Measurements from ENCODE around the gene HDAC4. TPM values are rescaled to one million over a fixed set of nuclear protein-coding genes. Genes with fewer than 3 reads are reported as not detected.

HDAC4 gene
- total RNA-seq, 4 donors from 2014 or later: 24.8 to 82.9 (median 41.3) TPM

DNA sequence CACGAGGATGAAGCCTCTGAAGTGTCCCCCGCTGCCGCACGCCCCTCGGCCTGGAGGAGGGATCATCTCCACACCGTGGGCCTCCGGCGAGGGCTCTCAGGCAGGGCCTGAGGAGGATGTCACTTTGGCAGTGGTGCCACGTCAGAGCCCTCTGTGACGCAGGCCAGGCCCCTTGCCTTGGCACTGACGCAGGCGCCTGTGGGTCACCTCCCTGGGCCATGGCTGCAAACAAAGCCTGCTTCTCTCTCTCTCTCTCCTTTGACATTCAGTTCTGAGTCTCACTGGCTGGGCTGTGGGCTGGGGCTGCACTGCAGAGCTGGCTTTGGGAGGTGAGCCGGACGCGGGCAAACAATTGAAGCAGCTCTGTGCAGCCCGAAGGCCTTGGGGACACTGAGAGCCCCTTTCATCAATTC lies 279.2 kb downstream of the HDAC4 start:
- TF ChIP-seq, protein P1, sequence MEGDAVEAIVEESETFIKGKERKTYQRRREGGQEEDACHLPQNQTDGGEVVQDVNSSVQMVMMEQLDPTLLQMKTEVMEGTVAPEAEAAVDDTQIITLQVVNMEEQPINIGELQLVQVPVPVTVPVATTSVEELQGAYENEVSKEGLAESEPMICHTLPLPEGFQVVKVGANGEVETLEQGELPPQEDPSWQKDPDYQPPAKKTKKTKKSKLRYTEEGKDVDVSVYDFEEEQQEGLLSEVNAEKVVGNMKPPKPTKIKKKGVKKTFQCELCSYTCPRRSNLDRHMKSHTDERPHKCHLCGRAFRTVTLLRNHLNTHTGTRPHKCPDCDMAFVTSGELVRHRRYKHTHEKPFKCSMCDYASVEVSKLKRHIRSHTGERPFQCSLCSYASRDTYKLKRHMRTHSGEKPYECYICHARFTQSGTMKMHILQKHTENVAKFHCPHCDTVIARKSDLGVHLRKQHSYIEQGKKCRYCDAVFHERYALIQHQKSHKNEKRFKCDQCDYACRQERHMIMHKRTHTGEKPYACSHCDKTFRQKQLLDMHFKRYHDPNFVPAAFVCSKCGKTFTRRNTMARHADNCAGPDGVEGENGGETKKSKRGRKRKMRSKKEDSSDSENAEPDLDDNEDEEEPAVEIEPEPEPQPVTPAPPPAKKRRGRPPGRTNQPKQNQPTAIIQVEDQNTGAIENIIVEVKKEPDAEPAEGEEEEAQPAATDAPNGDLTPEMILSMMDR (IDR thresholded peaks at IDR 0.05; ENCODE audit: low read depth): no peak

DNA sequence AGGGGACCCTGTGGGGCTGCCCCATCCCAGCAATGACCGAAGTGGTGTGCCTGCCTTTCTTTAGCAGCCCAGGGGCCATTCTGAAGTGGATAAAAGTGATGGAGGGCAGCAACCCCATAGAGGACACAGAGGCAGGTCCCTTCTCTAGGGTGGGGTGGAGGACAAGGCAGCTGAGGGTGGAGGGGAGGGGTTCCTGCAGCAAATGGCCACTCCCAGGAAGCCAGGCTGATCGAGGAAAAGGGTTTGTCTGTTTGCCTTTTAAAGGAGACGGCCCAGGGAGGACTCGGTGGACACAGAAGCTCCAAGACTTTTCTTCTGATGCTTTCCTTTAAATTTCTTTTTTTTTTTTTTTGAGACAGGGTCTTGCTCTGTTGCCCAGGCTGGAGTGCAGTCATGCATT lies 280.2 kb downstream of the HDAC4 start:
- TF ChIP-seq, protein P1 (IDR thresholded peaks at IDR 0.05; ENCODE audit: low read depth): no peak

DNA sequence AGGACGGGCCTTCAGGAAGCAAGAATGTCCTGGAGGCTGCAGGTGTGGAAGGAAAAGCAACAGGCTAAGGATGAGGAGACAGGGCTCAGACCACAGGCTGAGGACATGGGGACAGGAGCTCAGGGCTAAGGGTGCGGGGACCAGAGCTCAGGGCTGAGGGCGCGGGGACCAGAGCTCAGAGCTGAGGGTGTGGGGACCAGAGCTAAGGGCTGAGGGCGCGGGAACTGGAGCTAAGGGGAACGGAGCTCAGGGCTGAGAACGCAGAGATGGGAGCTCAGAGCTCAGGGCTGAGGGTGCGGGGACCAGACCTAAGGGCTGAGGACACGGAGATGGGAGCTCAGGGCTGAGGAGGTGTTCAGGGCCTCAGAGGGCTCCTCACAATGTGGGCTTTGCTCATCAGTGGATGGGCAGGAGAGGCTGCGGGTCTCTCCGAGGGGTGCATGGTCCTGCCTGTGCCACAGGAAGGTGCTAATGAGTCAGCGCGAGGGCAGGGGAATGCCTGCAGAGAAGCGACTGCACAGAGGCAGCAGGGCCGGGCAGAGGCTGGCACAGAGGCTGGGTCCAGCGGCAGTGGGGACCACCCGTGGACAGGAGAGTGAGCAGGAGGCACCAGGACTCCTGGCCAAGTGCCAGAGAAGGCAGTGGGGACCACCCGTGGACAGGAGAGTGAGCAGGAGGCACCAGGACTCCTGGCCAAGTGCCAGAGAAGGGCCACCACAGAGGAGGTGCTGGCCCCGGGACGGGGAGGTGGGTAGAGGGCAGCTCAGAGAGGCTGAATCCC lies 281.3 kb downstream of the HDAC4 start:
- TF ChIP-seq, protein P1 (IDR thresholded peaks at IDR 0.05; ENCODE audit: low read depth): no peak

DNA sequence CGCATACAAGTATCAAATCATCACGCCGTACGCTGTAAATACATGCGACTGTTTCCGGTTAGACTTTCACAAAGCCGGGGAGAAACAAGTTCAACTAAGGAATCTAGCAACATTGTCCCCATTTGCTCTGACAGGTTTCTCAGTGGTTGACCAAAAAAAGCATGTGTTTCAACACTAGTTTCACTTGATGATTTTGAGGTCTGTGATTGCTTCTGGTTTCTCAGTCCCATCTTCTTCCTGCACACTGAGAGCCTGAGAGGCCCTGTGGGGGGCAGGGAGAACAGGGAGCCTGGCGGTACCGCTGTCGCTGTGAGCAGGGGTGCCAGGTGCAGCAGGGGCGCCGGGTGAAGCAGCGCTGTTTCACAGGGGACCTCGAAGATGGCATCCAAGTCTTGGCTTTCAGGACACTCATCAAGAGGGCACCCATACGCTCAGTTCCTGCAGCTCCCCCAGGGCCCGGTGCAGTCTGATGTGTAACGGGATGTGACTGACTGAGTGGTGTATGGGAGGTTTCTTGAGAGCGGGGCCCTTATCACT lies 282.1 kb downstream of the HDAC4 start:
- TF ChIP-seq, protein P1 (IDR thresholded peaks at IDR 0.05; ENCODE audit: low read depth): no peak

DNA sequence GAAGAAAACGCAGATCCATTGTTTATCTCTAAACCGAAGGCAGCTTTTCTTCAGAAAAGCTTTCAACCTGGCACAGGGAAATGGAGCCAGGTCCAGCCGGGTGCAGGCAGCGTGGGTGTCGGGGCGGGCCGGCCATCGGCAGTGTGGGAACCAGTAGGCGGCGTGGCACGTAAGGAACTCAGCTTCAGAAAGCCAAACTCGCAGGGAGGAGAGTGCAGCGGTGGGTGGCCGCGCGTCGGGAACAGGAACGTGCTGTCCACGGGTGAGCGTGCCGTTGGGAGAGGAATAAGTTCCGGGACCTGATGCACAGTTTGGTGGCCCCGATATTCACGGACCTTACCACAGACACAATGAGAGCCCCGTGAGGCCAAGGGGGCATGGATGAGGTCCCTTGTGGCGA lies 282.6 kb downstream of the HDAC4 start:
- TF ChIP-seq, protein P1 (IDR thresholded peaks at IDR 0.05; ENCODE audit: low read depth): no peak

DNA sequence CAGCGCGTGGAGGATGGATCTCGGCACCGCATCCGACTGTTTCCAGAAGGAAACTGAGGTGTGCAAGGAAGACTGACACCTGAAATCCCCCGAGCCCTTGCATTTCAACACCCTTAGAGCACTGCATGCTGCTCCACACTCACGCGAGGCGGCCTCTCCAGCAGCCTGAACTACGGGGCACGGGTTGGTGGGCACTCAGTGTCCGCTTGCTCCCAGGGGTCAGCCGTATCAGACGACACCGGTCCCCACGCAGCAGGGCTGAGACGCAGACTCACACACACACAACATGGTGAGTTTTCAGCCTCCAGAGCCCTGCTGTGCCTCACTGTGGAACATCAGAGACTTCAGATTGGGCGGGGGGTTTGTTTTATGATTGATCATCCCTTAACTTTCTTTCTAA lies 283.0 kb downstream of the HDAC4 start:
- TF ChIP-seq, protein P1 (IDR thresholded peaks at IDR 0.05; ENCODE audit: low read depth): no peak

DNA sequence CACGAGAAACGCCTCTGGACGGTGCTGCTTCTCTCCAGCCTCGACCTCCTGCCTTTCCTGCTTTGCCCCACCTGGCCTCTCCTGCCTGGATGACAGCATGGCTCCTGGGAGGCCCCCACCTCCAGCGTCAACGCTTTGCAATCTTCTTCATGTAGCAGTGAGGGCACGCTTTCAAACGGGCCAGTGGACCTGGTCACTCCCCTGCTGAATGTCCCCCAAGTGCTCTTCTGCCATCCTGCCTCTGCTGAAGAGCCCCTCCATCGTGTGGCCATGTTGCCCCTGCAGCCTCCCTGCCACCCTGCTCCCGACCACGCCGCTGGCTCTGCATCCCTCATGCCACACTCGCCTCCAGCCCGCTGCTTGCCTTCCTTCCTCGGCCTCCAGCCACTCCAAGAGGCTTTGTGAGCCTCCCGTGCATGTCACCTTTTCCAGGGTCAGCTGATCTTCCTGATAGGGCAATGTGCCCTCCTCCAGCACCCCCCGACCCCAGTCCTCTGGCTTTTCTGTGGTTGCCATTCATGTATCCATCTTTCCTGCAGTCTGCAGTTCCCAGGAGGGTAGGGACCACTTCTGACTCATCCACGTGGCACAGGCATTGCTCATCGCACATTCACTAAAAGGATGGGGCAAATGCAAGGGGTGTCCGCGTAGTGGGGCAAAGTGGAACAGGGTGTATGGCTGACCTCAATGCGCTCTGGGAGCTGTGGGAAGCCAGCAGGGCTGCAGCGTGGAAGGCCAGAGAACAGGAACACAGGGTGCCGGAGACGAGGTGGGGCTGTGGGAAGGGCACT lies 284.2 kb downstream of the HDAC4 start:
- TF ChIP-seq, protein P1 (IDR thresholded peaks at IDR 0.05; ENCODE audit: low read depth): no peak

Measured in subcutaneous adipose tissue (tissue), 4 donors.